ENCODE results near the gene RPS15. TPM values are rescaled to one million over a fixed set of nuclear protein-coding genes. Genes with fewer than 3 reads are reported as not detected.

The RPS15 gene
- total and polyA plus RNA-seq, 2 of the 13 experiments (the other 11 are each of a cell fraction or from before 2014, with no cell fraction given) = 695 to 1,411 TPM

- TF ChIP-seq UBTF (CRISPR knock-in tag; IDR thresholded peaks at IDR 0.05) = peak; percentile 21; the same call in 1 of the 2 replicates
- TF ChIP-seq HNF1A (IDR thresholded peaks at IDR 0.05; ENCODE audit: low read depth) = no peak
- TF ChIP-seq HNF1A (CRISPR knock-in tag; IDR thresholded peaks at IDR 0.05; ENCODE audit: borderline replicate concordance) = no peak
- no peak for TF ChIP-seq NR2C2 (CRISPR knock-in tag; IDR thresholded peaks at IDR 0.05; ENCODE audit: borderline replicate concordance)
- no peak for TF ChIP-seq ZNF775 (CRISPR knock-in tag; IDR thresholded peaks at IDR 0.05; ENCODE audit: borderline replicate concordance)
- TF ChIP-seq ZNF205 (CRISPR knock-in tag; IDR thresholded peaks at IDR 0.05) = 0 out of 2 replicates have a peak, but pooled peaks have one; percentile 26
- no peak for TF ChIP-seq EED (CRISPR knock-in tag; IDR thresholded peaks at IDR 0.05)
- TF ChIP-seq YEATS4 (CRISPR knock-in tag; IDR thresholded peaks at IDR 0.05; ENCODE audit: borderline replicate concordance) = no peak
- 0 out of 2 replicates have a peak, but pooled peaks have one; percentile 29 for TF ChIP-seq ZNF546 (CRISPR knock-in tag; conservative IDR thresholded peaks at IDR 0.05)
- TF ChIP-seq HDAC1 (CRISPR knock-in tag; IDR thresholded peaks at IDR 0.05) = peak; percentile 25; the same call in 1 of the 2 replicates
- TF ChIP-seq CENPBD1 (CRISPR knock-in tag; IDR thresholded peaks at IDR 0.05; ENCODE audit: borderline replicate concordance, low read depth) = no peak
- TF ChIP-seq MED13 (CRISPR knock-in tag; IDR thresholded peaks at IDR 0.05) = no peak
- TF ChIP-seq, protein P1, sequence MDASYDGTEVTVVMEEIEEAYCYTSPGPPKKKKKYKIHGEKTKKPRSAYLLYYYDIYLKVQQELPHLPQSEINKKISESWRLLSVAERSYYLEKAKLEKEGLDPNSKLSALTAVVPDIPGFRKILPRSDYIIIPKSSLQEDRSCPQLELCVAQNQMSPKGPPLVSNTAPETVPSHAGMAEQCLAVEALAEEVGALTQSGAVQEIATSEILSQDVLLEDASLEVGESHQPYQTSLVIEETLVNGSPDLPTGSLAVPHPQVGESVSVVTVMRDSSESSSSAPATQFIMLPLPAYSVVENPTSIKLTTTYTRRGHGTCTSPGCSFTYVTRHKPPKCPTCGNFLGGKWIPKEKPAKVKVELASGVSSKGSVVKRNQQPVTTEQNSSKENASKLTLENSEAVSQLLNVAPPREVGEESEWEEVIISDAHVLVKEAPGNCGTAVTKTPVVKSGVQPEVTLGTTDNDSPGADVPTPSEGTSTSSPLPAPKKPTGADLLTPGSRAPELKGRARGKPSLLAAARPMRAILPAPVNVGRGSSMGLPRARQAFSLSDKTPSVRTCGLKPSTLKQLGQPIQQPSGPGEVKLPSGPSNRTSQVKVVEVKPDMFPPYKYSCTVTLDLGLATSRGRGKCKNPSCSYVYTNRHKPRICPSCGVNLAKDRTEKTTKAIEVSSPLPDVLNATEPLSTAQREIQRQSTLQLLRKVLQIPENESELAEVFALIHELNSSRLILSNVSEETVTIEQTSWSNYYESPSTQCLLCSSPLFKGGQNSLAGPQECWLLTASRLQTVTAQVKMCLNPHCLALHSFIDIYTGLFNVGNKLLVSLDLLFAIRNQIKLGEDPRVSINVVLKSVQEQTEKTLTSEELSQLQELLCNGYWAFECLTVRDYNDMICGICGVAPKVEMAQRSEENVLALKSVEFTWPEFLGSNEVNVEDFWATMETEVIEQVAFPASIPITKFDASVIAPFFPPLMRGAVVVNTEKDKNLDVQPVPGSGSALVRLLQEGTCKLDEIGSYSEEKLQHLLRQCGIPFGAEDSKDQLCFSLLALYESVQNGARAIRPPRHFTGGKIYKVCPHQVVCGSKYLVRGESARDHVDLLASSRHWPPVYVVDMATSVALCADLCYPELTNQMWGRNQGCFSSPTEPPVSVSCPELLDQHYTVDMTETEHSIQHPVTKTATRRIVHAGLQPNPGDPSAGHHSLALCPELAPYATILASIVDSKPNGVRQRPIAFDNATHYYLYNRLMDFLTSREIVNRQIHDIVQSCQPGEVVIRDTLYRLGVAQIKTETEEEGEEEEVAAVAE (CRISPR knock-in tag; IDR thresholded peaks at IDR 0.05; ENCODE audit: borderline replicate concordance) = no peak
- TF ChIP-seq ARNTL (CRISPR knock-in tag; IDR thresholded peaks at IDR 0.05) = no peak
- no peak for TF ChIP-seq JDP2 (CRISPR knock-in tag; IDR thresholded peaks at IDR 0.05; ENCODE audit: borderline replicate concordance)
- TF ChIP-seq ZFP82 (CRISPR knock-in tag; IDR thresholded peaks at IDR 0.05; ENCODE audit: borderline replicate concordance) = no peak
- no peak for TF ChIP-seq SMAD9 (CRISPR knock-in tag; IDR thresholded peaks at IDR 0.05)
- TF ChIP-seq ETV5 (CRISPR knock-in tag; IDR thresholded peaks at IDR 0.05; ENCODE audit: borderline replicate concordance) = 0 out of 2 replicates have a peak, but pooled peaks have one; percentile 20
These were observed 17.3 kb downstream of the RPS15 start (continued) for GRCh38 chr19:1455336-1456120.
